NK-92 (cell line): ENCODE results near the gene DCPS.
"Not testable (repeated sequence)": the region's sequence is repeated elsewhere in the genome, so short reads cannot be mapped to it uniquely, and the experiment has no call there.

ENCODE experiments used
- DNase-seq: peaks from one replicate; lab custom pipeline; 2025; ENCODE audit not compliant: unreplicated experiment; lab: John Stamatoyannopoulos, UW

Gene DCPS

GRCh38 chr11:126288237-126288636, 15.6 kb upstream of the DCPS start:
- no peak for DNase-seq

- DNase-seq = no peak
Measured at GRCh38 chr11:126290887-126291286, 13.0 kb upstream of the DCPS start.

GRCh38 chr11:126293726-126294125, 10.1 kb upstream of the DCPS start:
- no peak for DNase-seq

GRCh38 chr11:126297004-126297403, 6.9 kb upstream of the DCPS start:
- DNase-seq = no peak

GRCh38 chr11:126304457-126305075, 706 bp downstream of the DCPS start:
- DNase-seq = no peak

GRCh38 chr11:126305699-126306098, 1.8 kb downstream of the DCPS start:
- DNase-seq = no peak

GRCh38 chr11:126307706-126308105, 3.8 kb downstream of the DCPS start:
- no peak for DNase-seq

GRCh38 chr11:126308271-126308671, 4.4 kb downstream of the DCPS start:
- no peak for DNase-seq

GRCh38 chr11:126308771-126309170, 4.9 kb downstream of the DCPS start:
- not testable (repeated sequence) for DNase-seq

- DNase-seq = no peak
Measured at GRCh38 chr11:126310200-126310991, 6.5 kb downstream of the DCPS start.

- DNase-seq = no peak
Measured at GRCh38 chr11:126310992-126311310, 7.1 kb downstream of the DCPS start.

- DNase-seq = no peak
Measured at GRCh38 chr11:126311401-126312291, 7.8 kb downstream of the DCPS start.

GRCh38 chr11:126312961-126313360, 9.1 kb downstream of the DCPS start:
- DNase-seq = no peak

GRCh38 chr11:126313826-126314225, 10.0 kb downstream of the DCPS start:
- DNase-seq = no peak

GRCh38 chr11:126317432-126317755, 13.5 kb downstream of the DCPS start:
- DNase-seq = no peak

GRCh38 chr11:126317756-126318573, 14.1 kb downstream of the DCPS start:
- DNase-seq = no peak

- DNase-seq = no peak
Measured at GRCh38 chr11:126318574-126319373, 14.9 kb downstream of the DCPS start.

- no peak for DNase-seq
Measured at GRCh38 chr11:126319374-126319740, 15.5 kb downstream of the DCPS start.

GRCh38 chr11:126322996-126323395, 19.1 kb downstream of the DCPS start:
- DNase-seq = no peak

- no peak for DNase-seq
Measured at GRCh38 chr11:126327281-126328000, 23.6 kb downstream of the DCPS start.
